IPS-11a (cell line): Measurements from ENCODE around the gene NUP93.

ENCODE experiments used
- H3K4me3 ChIP-seq: one replicate; pipeline ENCODE4 v1.5.1; 2013; ENCODE audit warnings: low read depth, low read length, control low read depth

Gene NUP93

DNA sequence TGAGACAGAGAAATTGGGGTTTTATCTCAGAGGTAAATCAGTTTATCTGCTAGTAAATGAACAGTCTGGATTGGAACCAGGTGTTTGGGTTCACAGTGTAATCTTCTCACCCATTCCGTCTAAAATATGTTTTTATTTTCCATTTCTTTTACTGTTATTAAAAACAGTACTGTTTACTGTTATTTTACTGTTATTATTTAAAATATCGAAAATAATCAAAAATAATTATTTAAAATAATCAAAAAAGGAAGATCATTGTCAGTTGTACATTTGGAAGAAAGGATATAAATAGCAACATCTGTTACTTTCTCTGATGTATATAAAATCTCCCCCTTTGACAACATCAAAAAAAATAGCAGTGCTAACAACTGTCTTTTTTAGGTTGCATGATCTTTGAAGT, 11.5 kb downstream of the NUP93 start:
- H3K4me3 ChIP-seq, result no peak overlapping the region

DNA sequence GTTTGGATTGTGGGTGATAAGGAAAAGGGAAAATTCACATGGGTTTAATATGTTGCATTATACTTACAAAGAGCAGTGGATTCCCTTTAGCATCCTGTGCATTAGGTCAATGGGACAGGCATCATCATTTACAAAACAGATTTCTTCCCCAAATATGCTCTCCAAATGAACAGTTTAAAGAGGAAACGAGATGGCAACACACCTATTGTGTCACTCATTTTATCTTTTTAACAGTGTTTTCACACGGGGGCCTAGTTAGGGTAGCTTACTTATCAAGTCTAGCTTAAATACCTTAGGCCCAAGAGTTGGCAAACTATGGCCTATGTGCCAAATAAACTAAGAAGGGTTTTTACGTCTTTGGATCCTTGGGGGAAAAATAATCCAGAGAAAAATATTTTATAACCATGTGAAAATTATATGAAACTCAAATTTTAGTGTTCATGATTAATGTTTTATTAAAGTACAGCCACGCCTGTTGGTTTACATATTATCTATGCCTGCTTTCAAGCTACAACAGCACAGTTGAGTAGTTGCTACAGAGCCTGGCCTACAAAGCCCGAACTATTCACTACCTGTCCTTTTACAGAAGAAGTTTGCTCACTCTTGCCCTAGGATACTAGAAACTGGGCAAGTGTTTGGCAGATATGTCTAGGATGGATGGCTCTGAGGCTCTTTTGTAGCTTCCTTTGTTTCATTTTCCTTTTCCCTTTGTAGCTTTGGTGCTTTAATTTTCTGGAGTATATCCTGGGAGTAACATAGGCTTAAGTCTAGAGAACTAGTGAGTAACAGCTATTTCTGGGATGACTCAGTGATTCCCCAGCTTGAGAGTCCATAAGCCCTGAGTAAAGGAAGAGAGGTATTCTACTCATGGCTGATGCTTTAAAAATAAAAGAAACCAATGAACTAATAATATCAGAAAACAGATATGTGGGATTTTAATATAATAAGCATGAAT, 12.4 kb downstream of the NUP93 start:
- no peak overlapping the region for H3K4me3 ChIP-seq

DNA sequence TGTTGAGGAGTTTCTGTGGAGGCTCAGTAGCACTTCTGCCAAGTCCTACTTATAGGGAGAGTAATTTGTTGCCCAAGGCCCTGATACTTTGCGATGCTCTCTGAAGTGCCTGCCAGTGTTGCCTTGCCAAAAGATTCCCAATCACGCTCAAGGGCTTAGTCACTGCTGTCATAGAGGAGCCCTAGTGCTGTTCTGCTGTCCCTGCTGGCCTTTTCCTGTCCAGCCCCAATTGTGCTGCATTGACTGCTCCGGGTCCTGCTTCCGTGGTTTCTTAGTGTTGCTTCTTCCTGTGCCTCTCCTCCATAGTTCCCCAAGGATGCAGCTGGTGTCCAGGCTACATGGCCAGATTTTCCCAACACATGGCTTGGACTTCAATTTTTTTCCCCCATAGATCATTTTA, 13.9 kb downstream of the NUP93 start:
- H3K4me3 ChIP-seq, result no peak overlapping the region

DNA sequence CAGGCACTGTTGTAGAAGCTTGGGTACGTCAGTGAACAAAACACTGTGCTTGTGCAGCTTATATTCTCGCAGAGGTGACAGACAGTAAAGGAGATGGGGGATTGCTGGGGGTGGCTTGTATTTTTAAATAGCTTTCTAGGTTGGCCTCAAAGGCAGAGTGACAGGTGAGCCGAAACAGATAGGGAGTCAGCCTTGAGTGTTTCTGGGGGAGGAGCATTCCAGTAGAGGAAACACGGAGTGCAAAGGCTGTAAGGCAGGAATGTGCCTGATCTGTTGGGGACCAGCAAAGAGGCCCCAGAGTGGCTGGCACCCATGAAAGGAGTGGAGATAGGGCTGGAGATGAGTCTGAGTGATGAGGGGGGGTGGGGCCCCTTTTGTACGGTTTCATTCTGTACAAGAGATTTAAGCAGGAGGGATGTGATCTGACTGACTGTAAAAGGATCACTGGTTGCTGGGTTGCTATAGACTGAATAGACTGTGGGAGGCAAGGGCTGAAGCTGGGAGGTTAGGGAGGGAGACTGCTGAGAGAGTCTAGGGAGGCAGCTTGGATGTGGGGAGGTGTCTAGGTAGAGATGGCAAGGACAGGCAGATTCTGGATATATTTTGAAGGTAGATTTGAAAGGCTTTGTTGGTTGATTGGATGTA, 15.2 kb downstream of the NUP93 start:
- no peak overlapping the region for H3K4me3 ChIP-seq

DNA sequence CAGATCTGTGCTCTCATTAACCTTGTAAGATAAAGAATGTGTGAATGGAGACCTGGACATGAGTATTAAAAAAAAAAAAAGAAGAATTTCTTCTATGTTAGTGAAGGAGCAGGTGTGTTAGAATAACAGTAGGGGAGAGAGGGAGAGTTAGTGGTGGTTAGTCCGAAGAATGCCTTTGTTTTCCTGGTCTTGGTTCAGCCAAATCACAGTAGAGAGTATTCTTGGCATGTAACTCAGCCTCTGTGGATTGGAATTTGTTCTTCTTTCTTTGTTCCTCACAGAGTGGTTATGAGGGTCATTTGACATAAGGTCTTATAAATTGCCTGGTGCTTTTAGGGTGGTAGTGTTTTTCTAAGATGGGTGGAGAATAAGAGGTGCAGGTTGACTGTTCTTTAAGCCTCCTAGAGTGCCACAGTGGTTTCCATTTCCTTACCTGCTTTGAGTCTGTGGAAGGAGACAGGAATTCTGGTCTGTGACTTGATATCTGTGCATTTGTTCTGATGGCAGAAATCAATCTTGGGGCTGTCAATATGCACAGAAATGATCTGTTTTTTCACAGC, 17.6 kb downstream of the NUP93 start:
- no peak overlapping the region for H3K4me3 ChIP-seq

DNA sequence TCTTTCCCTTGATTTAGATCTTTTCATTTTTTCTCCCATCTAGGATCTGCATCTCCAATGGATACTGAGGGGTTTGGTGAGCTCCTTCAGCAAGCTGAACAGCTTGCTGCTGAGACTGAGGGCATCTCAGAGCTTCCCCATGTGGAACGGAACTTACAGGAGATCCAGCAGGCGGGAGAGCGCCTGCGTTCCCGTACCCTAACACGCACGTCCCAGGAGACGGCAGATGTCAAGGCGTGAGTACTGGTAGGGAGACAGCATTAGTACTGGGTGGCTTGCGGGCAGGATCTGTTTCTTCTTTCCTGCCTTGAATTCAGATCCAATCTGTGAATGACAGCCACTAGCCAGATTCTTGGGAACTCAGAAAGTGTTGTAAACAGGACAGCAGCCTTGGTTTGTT, 18.3 kb downstream of the NUP93 start:
- no peak overlapping the region for H3K4me3 ChIP-seq

DNA sequence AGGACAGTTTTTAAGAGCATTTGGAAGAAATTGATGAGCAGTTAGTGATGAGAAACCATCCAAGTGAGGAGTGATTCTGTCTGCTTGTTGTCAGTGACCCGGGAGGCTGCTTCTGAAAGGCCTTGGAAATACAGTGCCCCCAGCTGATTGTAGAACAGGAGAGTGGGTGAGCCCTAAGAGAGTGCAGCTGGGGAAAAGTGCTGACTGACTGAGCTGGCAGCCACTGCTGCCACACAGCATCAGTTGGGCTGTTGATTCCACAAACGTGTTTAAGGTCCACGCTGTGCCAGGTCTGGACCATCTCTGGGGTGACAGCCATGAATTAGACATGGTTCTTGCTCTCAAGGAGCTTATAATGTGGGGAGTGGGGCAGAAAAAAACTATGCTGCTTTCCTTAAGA, 18.9 kb downstream of the NUP93 start:
- H3K4me3 ChIP-seq, result no peak overlapping the region

DNA sequence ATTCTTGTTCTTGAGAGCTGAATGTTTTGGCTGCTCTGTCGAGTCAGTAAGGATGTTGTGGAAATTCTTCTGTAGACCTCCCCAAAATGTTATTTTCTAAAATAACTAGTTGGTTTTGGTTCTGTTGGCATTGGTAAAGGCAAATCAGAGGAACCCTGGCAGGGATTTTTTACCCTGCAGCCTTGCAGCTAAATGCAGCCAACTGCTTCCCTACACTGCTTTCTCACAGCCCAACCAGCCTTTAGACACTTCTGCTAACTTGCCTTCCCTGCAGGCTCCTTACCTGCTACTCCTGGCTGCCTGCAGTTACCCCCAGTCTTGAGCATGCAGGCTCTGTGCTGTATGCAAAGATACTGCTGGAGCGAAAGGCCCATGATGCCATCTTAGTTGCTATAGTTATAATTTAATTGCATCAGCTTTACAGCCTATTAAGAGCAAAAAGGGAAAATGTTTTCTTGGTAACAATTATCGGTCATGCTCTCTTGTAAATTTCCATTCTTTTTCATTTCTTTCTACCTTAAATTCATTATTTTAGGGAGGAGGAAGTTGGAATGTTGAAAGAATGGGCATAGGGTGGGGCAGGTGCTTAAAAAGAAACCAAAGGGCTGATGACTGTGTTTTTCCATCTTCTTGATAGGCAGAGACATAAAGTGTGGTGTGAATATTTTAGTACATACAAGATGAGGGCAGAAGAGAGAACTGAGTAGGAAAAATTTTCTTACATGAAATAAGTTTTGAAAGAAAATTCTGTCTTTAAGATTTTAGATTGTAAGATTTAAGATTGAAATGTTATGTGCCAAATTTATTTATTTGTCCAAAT, 20.0 kb downstream of the NUP93 start:
- H3K4me3 ChIP-seq, result no peak overlapping the region

DNA sequence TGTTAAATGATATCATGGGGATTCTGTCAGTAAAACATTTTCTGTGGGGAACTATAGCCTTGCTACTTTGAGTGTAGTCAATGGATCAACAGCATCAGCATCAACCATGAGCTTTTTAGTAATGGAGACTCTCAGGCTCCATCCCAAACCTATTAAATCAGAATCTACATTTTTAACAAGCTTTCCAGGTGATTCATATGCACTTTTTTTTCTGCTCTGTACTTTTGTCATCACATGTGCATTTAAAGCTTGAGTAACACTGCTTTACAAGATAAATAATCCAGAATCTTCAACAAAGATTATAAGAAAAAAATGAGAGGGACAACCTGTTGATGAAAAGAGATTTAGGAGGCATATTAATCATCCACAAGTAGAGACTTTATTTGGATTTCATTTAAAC, 23.5 kb downstream of the NUP93 start:
- no peak overlapping the region for H3K4me3 ChIP-seq

DNA sequence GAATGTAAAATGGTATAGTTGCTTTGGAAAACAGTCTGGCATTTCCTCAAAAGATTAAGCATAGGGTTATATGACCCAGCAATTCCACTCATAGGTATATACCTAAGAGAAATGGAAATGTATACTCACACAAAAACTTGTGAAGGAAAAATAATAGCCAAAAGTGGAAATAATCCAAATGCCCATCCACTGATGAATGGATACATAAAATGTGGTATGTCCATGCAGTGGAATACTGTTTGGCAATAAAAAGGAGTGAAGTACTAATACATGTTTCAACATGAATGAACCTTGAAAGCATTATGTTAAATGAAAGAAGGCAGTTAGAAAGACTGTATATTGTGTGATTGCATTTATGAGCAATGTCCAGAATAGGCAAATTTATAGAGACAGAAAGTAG, 25.1 kb downstream of the NUP93 start:
- no peak overlapping the region for H3K4me3 ChIP-seq

DNA sequence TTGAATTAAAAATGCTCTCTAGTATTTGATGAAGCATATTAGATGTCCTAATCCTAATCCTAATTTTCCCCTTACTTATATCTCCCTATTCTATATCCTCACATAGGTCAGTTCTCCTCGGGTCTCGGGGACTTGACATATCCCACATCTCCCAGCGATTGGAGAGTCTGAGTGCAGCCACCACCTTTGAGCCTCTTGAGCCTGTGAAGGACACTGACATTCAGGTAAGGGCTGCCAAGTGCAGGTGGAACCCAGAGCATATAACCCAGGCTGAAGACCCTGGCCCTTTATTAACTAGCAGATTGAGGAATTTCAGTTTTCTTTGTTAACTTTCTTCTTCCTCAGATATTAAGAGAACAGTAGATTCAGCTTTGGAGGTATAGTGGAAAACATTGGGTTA, 28.5 kb downstream of the NUP93 start:
- no peak overlapping the region for H3K4me3 ChIP-seq

DNA sequence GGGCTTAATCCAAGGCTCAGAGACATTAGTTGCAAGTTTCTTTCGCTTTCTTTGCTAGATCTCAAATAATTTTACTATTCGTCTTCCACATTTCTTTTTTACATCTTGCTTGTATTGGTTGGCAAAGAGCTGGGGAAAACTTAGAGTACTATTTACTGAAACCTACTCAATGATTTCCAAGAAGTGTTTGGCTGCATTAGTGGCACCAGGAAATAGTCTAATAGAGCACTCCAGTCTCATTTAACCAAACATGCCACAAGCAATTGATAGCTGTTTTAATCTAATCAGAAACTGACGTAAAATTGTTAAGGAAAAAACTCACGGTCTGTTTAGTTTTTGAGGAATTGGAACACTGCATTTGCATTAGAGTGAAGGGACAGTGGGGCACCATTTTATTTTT, 29.0 kb downstream of the NUP93 start:
- no peak overlapping the region for H3K4me3 ChIP-seq

DNA sequence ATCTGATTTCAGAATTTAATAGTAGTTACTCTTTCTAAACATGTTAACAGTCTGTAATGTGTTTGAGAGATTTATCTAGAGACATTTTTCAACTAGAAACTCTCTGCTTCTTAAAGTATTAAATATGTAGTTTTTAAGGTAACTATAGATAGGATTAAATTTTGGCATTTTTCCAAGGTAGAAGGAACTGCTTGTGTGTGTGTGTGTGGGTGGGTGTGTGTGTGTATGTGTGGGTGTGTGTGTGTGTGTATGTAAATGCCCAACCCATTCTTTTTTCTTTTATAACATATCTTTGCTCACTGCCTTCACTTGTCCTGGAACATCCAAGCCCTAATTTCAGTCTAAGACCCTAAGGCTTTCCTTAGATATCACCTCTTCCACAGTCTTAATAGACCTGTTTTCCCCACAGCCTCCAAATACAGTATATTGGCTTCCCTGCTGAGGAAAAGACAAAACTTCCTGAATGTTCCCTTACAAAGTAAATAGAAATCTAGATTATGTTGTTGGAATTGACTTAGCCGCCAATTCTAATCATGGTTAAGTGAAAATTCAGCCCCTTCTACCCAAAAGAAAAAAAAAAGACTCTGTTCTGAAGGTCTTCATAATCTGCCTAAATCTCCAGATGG, 33.5 kb downstream of the NUP93 start:
- no peak overlapping the region for H3K4me3 ChIP-seq

DNA sequence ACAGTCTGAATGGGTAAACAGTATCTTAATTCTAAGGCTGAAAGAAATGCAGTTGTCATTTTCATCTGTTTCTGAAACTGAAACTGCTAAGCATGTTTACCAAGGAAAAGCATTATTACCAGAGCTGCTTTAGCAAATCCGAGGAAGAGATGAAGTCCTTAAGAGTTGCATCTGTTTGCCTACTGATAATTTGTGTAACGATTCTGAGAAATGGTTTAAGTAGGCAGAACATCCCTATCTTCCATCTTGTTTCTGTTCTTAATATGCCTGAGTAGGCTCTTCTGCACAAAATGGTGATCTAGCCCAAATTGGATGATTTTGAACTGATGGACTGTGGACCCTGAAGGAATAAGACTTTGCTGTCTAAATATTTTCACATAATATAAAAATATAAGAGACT, 34.9 kb downstream of the NUP93 start:
- H3K4me3 ChIP-seq, result no peak overlapping the region

DNA sequence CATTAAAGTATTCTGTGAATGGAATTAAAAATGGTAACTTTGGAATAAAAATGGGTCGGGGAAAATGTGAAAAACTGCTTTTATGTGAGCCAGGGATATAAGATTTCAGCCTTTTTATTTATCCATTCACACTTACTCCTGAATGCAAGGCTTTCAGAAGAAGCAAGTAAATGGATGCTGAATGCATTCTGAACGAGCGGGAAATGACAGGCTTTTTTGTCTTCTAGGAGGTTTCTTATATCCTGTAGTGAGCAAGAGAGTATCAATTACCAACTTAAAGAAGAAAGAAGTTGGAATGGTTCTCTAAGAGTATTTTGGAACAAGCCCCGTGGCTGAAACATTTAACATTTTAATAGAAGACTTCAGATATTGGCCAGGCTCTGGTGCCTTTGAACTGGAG, 36.0 kb downstream of the NUP93 start:
- H3K4me3 ChIP-seq, result no peak overlapping the region

DNA sequence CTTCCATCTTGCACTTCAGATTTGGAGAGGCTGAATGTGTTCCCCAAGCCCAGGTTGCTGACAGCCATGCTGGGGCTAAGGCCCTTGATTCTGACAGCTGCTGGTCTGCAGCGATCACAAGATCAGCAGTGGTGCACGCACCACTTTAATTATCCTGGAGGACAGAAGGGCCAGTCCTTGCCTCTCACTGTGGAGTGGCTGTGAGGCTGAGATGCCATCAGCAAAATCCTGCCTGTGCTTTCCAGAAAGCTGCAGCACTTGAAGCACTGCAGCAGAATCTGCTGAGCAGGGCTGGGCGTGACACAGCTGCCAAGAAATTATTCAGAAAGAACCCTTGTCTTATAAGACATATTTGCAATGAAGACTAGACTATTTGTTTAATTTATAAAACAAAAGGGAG, 37.1 kb downstream of the NUP93 start:
- H3K4me3 ChIP-seq, result no peak overlapping the region

DNA sequence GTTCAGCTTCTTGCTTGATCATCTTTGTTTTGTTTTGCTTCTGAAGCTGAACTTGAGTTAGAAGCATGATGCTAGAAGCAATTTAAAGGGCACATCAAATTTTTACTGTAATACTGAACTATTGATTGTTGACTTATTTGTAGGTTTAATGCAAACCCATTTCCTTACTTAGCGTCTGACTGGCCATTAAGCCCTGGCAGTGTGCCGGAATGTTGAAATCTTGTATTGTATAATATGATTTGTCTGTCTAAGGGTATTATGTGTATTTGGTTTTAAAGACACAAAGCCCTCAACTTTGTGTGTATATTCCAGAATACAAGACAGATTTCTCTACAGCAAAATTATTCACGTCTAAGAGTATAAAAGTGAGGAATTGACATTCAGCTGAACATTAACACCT, 39.7 kb downstream of the NUP93 start:
- no peak overlapping the region for H3K4me3 ChIP-seq

DNA sequence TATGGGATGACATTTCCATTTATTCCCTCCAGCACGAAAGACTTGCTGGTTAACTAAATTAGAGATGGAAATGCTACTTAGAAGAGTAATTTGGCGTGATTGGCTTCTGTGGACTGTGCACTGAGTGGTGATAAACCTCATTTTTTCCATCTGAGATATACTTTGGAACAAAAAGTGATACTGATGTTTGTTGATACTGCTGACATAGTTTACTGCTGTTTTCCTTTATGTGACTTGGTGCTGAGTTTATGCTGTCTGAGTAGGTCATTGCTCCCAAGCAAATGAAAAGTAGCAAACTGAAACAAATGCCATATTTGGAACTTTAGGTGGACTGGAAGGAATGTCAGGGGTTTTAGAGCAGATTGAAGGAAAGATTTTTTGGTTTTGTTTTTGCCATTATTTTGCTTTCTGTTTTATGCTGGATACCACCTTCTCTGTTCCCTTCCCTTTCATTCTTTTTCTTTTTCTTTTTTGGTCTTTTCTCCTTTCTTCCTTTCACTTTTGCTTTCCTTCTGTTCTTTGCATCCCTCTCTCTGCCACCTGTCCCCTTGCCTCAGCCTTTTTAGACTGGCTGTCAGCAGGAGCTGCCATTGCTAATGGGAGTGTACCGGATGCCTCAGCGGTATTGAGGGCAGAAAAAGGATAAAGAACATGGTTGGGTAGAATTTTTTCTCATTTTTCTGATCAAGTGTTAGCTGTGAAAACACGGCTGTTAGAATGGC, 41.8 kb downstream of the NUP93 start:
- H3K4me3 ChIP-seq, result no peak overlapping the region

DNA sequence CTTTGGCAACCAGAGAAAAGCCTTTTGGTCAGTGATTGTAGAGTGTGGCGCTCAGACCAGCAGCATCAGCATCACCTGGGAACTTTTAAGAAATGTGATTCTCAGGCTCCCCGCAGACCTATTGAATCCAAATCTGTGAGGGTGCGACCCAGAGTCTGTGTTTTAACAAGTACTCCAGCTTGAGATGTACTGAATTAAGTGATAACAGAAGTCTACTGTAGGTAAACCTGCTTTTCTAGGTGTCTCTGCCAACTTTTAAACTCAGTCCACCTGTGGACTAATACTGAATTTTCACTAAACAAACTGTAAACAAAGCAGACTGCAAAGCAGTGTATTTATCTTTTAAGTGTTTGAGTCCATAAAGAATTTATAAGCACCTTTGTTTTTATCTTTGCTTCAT, 43.6 kb downstream of the NUP93 start:
- no peak overlapping the region for H3K4me3 ChIP-seq

DNA sequence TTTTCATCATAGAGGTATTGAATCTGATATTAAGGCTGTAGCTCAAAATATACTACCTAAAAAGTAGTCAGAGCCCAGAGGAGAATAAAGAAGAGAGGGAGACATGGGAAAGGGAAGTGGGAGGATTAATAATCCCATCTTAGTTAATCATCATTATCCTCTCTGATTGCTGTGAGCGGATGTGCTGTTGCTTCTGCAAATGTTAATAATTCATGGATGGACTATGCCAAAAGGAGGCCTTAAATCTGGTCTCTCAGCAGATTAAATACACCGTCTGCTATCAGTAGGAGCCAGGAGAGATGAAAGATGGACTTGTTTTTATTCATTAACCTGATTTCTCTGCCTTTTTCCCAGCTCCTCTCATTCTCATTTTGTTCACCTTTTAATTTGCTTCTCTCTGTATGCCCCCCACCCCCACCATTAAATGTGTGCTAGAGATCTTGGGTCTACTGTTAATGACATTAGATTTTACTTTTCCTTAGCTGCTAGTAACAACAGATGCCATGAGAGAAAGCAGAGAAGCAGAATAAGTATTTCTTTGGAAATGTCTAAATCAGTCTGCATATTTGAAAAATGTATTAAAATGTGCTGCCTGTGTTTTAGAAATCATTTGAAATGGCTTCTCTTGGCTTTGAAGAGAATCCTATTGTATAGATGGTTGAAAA, 44.2 kb downstream of the NUP93 start:
- no peak overlapping the region for H3K4me3 ChIP-seq
